Activated T-cell treated with anti-CD3 and anti-CD28 coated beads, Interleukin-2, amount 50 U/mL, for 72 hours (primary cell): ENCODE measurements around the gene PDZD2. TPM values are rescaled to one million over a fixed set of nuclear protein-coding genes. Genes with fewer than 3 reads are reported as not detected.
A peak's percentile ranks its signal among the peaks of the same experiment; 100 is the strongest.

Experiments
- ATAC-seq, 2 donors: fragments of 150-1000 bp; cut with Tn5 transposase; replicated peaks in 1 of 2; 2 replicates each; pipeline ENCODE4 v1.10.0; 2021; ENCODE audit warnings: moderate library complexity in 2 of 2, mild to moderate bottlenecking in 1 of 2
- DNase-seq, 2 donors: peaks; one replicate each; pipeline ENCODE4 v3.0.0; 2021 to 2022; ENCODE audit warnings: mixed read lengths in 1 of 2
- H3K27ac Mint-ChIP-seq: one replicate; pipeline ENCODE4 v1.8.0; 2022; ENCODE audit warnings: mild to moderate bottlenecking, moderate library complexity, mixed read lengths
- H3K27me3 Mint-ChIP-seq: one replicate; pipeline ENCODE4 v1.8.0; 2022; ENCODE audit warnings: low read depth, mixed read lengths
- H3K36me3 Mint-ChIP-seq, 2 donors: one replicate each; pipeline ENCODE4 v1.8.0; 2022; ENCODE audit warnings: mixed read lengths in 2 of 2, mild to moderate bottlenecking in 1 of 2; ENCODE audit not compliant: insufficient read depth in 2 of 2
- H3K4me1 Mint-ChIP-seq: one replicate; pipeline ENCODE4 v1.8.0; 2022; ENCODE audit warnings: low read depth, mixed read lengths
- H3K4me3 Mint-ChIP-seq, 2 donors: one replicate each; pipeline ENCODE4 v1.8.0; 2022; ENCODE audit warnings: mild to moderate bottlenecking in 2 of 2, mixed read lengths in 2 of 2, moderate library complexity in 2 of 2
- H3K9me3 Mint-ChIP-seq, 2 donors: one replicate each; pipeline ENCODE4 v1.8.0; 2022; ENCODE audit warnings: mixed read lengths in 2 of 2
- total RNA-seq, 2 donors: library from RNA; stranded (reverse); gene quantifications; one replicate each; pipeline ENCODE4 v1.2.3, GENCODE V29; 2022

The PDZD2 gene
- total RNA-seq, 2 donors from 2014 or later, result 0.02 TPM; not detected in 1

DNA sequence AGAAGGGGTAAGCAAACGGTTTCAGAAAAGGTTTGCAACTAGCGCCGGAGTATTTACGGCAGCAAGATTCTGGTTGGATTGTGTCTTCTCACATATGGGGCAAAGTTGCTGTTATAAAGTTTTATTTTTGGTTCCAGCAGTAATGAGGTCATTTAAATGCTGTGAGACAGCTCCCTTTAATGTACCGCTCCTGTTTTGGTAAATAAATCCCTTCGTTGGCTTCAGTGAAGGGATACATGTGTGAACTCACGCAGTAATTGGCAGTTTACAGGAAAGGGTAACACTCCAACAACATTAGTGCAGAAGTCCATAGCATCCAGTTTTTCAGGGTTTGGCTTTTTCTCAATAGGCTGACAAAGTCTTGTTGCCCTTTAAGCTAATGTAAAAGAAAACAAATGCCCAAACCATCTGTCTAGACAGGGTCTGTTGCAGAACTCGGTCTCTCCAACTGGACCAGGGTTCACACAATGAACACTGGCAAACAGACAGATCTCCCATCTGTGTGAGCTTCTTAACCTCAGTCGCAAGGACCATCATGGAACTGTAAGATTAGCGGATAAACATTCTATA, 351.2 kb downstream of the PDZD2 start:
- Mint-ChIP-seq H3K36me3 (no peaks in the 10 kb centered on the region), H3K27ac (no peak overlapping the region), H3K4me3 (no peak overlapping the region), H3K27me3 (no peaks in the 10 kb centered on the region), H3K9me3 (peaks cover 2% of the 10 kb centered on the region in 2 donors), H3K4me1 (peaks cover 5% of the 10 kb centered on the region)
- no peak for ATAC-seq
- DNase-seq, result no peak

DNA sequence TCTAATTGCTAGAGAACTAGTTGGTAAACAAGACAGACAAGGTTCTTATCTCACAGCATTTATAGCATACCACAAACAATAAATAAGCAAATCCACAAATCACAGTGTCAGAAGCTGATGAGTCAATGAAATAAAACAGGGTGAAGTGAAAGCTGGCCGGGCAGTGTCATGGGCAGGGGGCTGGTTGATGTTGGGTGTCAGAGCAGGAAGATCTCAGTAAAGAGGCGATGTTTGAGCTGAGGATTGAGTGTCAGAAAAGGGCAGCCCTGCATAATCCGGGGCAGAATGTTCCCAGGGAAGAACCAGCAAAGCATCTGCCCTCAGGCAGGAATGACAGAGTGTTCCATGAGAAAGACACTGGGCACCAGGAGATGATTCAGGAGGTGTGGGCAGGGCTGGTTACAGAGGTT, 351.8 kb downstream of the PDZD2 start:
- Mint-ChIP-seq H3K27me3 (no peaks in the 10 kb centered on the region), H3K9me3 (peaks cover 2% of the 10 kb centered on the region in 2 donors), H3K4me3 (no peak overlapping the region), H3K4me1 (peaks cover 9% of the 10 kb centered on the region), H3K27ac (no peak overlapping the region), H3K36me3 (no peaks in the 10 kb centered on the region)
- DNase-seq (no peak), ATAC-seq (no peak)

DNA sequence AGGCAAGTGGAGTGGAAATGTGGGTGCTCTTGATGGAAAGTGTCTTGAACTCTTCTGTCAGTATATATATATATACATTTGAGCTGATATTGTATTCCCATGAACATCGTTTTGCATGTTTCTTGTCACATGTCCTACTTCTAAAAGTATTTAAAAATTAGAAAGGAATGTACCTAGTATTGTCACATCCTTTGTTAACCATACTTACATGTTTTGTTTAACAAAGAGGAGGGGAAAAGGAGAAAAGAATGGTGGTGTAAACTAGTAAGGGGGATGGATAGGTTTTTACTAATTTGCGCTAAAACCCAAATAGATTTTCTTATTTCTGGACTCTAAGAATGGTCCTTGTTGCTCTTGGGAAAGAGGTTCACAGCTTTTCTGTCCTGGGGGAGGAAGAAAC, 353.4 kb downstream of the PDZD2 start:
- Mint-ChIP-seq H3K27ac (peak overlapping the region; percentile 21), H3K4me1 (peaks cover 18% of the 10 kb centered on the region), H3K4me3 (no peak overlapping the region), H3K9me3 (peaks cover 2% of the 10 kb centered on the region in 2 donors), H3K27me3 (no peaks in the 10 kb centered on the region), H3K36me3 (no peaks in the 10 kb centered on the region)
- ATAC-seq (no peak), DNase-seq (no peak)

DNA sequence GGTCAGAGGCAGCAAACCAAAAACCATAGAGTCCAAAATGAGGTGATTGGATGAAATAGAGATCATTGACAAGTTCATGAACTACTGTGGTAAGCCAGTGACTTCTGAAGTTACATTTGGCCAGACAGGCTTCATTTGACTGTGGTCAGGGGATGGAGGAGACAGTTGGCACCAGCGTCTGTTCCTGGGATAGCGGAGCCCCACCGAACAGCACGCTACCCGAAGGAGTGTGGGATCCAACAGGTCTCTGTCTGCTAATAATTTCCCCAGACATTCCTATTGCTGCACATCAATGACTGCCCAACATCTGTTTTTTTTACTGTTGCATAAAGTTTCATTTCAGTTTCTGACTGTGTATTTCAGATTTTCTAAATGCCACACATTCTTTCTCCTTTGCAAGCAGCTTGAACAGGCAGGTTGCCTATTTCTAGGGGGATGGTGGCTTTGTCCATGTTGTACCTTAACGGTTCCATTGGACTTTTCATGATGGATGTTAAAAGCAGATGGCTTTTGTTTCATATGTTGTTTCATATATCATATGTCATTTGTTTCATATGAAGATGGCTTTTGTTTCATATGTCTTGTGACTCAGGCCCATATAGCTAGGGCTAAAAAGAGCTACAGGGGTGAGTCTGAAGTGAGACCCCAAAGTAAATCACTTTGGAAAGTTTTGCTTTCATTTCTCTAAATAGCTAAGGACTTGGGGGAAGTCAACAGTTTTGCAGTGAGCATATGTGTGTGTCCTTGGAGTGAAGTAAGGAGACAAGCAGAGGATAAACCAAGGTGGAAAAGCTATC, 354.4 kb downstream of the PDZD2 start:
- peaks cover 0 to under 1% of the 10 kb centered on the region in 2 donors for H3K9me3 Mint-ChIP-seq
- no peak overlapping the region for H3K4me3 Mint-ChIP-seq
- no peak for DNase-seq
- ATAC-seq, result no peak
- H3K27me3 Mint-ChIP-seq, result no peaks in the 10 kb centered on the region
- H3K27ac Mint-ChIP-seq, result no peak overlapping the region
- no peaks in the 10 kb centered on the region for H3K36me3 Mint-ChIP-seq
- H3K4me1 Mint-ChIP-seq, result peaks cover 18% of the 10 kb centered on the region

DNA sequence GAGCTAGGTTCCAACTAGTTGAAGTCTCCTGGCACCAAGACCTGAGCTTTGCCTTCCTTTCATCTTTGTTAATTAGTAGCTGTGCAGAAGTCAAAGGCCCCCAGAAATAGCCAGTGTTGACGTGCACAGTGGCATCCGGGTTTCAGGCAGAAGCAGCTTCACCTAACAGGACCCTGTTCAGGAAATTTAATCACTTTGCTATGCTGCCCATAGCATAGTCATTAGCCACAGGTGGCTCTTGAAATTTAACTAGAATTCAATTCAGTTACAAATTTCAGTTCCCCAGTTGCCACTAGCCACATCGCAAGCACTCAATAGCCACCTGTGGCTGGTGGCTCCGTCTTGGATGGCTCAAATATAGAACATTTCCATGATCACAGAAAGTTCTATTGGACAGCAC, 356.1 kb downstream of the PDZD2 start:
- no peaks in the 10 kb centered on the region for H3K36me3 Mint-ChIP-seq
- no peak overlapping the region for H3K27ac Mint-ChIP-seq
- H3K4me3 Mint-ChIP-seq, result no peak overlapping the region
- H3K27me3 Mint-ChIP-seq, result no peaks in the 10 kb centered on the region
- DNase-seq (no peak), ATAC-seq (no peak)
- peaks cover 18% of the 10 kb centered on the region for H3K4me1 Mint-ChIP-seq
- peaks cover 0 to 2% of the 10 kb centered on the region in 2 donors for H3K9me3 Mint-ChIP-seq

DNA sequence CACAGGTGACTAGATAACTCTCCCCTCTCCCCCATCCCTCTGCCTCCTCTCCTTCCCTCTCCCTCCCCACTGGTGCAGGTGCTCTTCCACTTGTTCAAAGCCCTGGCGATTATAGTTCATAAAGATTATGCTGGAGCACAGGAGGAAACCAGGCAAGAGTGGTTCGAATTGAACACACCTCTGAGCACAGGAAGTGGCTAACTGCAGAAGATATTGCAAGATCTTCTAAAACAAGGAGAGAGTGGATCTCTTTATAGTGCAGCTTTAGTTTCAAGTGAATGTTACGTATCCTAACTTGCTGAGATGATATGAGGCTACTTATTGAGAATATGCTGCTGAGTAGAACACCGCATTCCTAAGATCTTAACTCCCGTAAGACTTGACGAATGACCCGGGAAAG, 356.8 kb downstream of the PDZD2 start:
- Mint-ChIP-seq H3K27ac (no peak overlapping the region), H3K4me1 (peaks cover 18% of the 10 kb centered on the region)

DNA sequence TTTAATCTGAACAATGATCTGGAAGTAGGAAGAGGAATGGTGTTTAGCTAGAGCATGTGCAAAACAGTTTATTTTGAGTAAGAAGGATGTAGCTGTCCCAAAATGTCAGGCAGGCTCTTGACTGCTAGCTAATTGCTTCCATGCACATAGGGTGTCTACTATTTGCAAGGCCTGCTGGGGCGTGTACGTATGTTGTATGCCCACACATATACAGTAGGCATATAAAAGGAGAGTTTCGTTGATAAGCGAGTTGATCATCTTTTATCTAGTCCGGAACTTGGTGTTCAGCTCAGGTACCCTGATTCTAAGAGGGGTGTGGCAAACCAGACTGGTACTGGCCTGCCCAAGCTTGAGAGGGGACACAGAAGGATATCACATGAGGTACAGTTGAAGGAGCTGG, 358.0 kb downstream of the PDZD2 start:
- Mint-ChIP-seq H3K27ac (no peak overlapping the region), H3K36me3 (no peaks in the 10 kb centered on the region), H3K27me3 (no peaks in the 10 kb centered on the region), H3K4me1 (peaks cover 18% of the 10 kb centered on the region), H3K4me3 (no peak overlapping the region), H3K9me3 (peaks cover 0 to 2% of the 10 kb centered on the region in 2 donors)
- no peak for DNase-seq
- no peak for ATAC-seq

More for the DNA sequence above, 356.8 kb downstream of the PDZD2 start:
- no peak for ATAC-seq
- H3K27me3 Mint-ChIP-seq, result no peaks in the 10 kb centered on the region
- peaks cover 0 to 2% of the 10 kb centered on the region in 2 donors for H3K9me3 Mint-ChIP-seq
- no peak overlapping the region for H3K4me3 Mint-ChIP-seq
- DNase-seq, result no peak
- H3K36me3 Mint-ChIP-seq, result no peaks in the 10 kb centered on the region

DNA sequence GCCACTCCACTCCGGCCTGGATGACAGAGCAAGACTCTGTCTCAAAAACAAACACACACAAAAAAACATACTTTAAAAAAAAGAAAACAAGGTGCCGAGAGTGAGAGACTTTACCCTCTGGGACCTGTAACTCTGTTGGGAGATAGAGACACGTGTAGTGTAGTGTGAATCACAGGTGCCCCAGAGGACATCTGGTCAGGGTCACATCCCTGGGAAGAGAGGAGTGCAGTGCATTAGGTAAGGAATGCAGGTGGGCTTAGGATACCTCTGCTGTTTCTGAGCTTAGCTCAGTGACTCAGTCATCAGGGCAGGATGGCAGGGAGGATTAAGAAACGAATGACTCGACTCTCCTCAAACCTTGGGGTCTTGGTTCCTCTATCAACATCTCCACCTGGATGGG, 360.5 kb downstream of the PDZD2 start:
- peaks cover 3 to 5% of the 10 kb centered on the region in 2 donors for H3K9me3 Mint-ChIP-seq

GRCh38 chr5:32000731-32001130, 361.8 kb downstream of the PDZD2 start:
- H3K4me3 Mint-ChIP-seq, result no peak overlapping the region
- no peaks in the 10 kb centered on the region for H3K36me3 Mint-ChIP-seq
- DNase-seq (no peak), ATAC-seq (no peak)
- H3K4me1 Mint-ChIP-seq, result peaks cover 9% of the 10 kb centered on the region
- no peaks in the 10 kb centered on the region for H3K27me3 Mint-ChIP-seq
- peaks cover 3 to 5% of the 10 kb centered on the region in 2 donors for H3K9me3 Mint-ChIP-seq
- no peak overlapping the region for H3K27ac Mint-ChIP-seq

More for the DNA sequence above, 360.5 kb downstream of the PDZD2 start:
- Mint-ChIP-seq H3K4me3 (no peak overlapping the region), H3K27me3 (no peaks in the 10 kb centered on the region), H3K4me1 (peaks cover 13% of the 10 kb centered on the region), H3K36me3 (no peaks in the 10 kb centered on the region), H3K27ac (no peak overlapping the region)
- no peak for ATAC-seq
- DNase-seq, result no peak

DNA sequence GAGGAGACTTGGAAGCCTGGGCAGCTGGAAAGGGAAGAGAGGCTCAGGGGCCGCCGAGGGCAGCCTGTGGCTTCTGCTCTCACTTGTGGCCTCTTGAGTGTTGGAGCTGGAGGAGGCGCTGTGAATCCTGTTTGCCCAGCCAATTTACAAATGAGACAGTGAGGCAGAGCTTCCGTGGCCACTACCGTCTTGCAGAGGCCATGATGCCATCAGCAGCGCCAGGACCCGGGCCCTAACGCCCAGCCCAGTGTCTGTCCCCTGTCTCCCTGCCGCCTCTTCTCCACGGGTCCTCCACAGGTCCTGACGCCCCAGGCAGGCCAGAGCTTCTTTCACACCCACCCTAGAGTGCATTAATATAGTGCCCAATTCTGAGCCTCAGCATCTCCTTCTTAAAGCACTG, 362.4 kb downstream of the PDZD2 start:
- no peak overlapping the region for H3K27ac Mint-ChIP-seq
- H3K9me3 Mint-ChIP-seq, result peaks cover 3 to 5% of the 10 kb centered on the region in 2 donors
- H3K27me3 Mint-ChIP-seq, result no peaks in the 10 kb centered on the region
- H3K36me3 Mint-ChIP-seq, result no peaks in the 10 kb centered on the region
- DNase-seq, result no peak
- no peak overlapping the region for H3K4me3 Mint-ChIP-seq
- peaks cover 3% of the 10 kb centered on the region for H3K4me1 Mint-ChIP-seq
- ATAC-seq, result no peak

- ATAC-seq (no peak), DNase-seq (no peak)
- no peak overlapping the region for H3K27ac Mint-ChIP-seq
- peaks cover 3 to 5% of the 10 kb centered on the region in 2 donors for H3K9me3 Mint-ChIP-seq
- no peaks in the 10 kb centered on the region for H3K27me3 Mint-ChIP-seq
- H3K4me1 Mint-ChIP-seq, result no peaks in the 10 kb centered on the region
- no peaks in the 10 kb centered on the region for H3K36me3 Mint-ChIP-seq
- no peak overlapping the region for H3K4me3 Mint-ChIP-seq
Measured at GRCh38 chr5:32001707-32002106, 362.8 kb downstream of the PDZD2 start.

DNA sequence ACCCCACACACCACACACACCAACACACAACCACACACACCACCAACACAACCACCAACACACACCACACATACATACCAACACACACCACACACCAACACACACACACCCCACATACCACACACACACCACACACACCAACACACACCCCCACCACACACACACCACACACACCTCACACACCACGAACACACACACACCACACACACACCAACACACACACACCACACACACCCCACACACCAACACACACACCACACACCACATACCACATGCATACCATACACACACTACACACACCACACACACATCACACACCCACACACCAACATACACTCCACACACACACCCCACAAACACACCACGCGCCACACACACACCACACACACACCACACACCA, 363.8 kb downstream of the PDZD2 start:
- H3K27ac Mint-ChIP-seq, result no peak overlapping the region
- H3K4me3 Mint-ChIP-seq, result no peak overlapping the region
- no peak for DNase-seq
- H3K4me1 Mint-ChIP-seq, result no peaks in the 10 kb centered on the region
- peaks cover 3 to 5% of the 10 kb centered on the region in 2 donors for H3K9me3 Mint-ChIP-seq
- ATAC-seq, result no peak
- no peaks in the 10 kb centered on the region for H3K27me3 Mint-ChIP-seq
- no peaks in the 10 kb centered on the region for H3K36me3 Mint-ChIP-seq

- no peaks in the 10 kb centered on the region for H3K36me3 Mint-ChIP-seq
- H3K27me3 Mint-ChIP-seq, result no peaks in the 10 kb centered on the region
- no peak overlapping the region for H3K4me3 Mint-ChIP-seq
- no peak for ATAC-seq
- H3K9me3 Mint-ChIP-seq, result peaks cover 2 to 5% of the 10 kb centered on the region in 2 donors
- no peak for DNase-seq
- no peak overlapping the region for H3K27ac Mint-ChIP-seq
- H3K4me1 Mint-ChIP-seq, result no peaks in the 10 kb centered on the region
Measured at GRCh38 chr5:32003981-32004380, 365.1 kb downstream of the PDZD2 start.
